CD4-positive, alpha-beta T cell (primary cell): ENCODE measurements around the gene SEMA3E. TPM values are rescaled to one million over a fixed set of nuclear protein-coding genes. Genes with fewer than 3 reads are reported as not detected.

Experiments
- ATAC-seq: fragments of 200-7000 bp; cut with Tn5 transposase; one replicate; pipeline ENCODE4 v1.10.0; 2022; ENCODE audit warnings: mild to moderate bottlenecking; ENCODE audit not compliant: poor library complexity
- CTCF ChIA-PET: fragments of 350-600 bp; sonication (Branson Sonifier 250); formaldehyde crosslinking; loops from one replicate; lab custom pipeline; 2021; ENCODE audit warnings: antibody characterized with exemption, inconsistent platforms; lab: Charles Lee
- POLR2A ChIA-PET: fragments of 350-600 bp; sonication (Branson Sonifier 250); formaldehyde crosslinking; loops from one replicate; lab custom pipeline; 2021; ENCODE audit warnings: antibody characterized with exemption, inconsistent platforms; lab: Charles Lee
- DNase-seq, 14 experiments: peaks; one replicate each; pipeline ENCODE4 v3.0.0-alpha.2; 2013 to 2020; ENCODE audit warnings: mixed read lengths in 2 of 14
- H3K27ac ChIP-seq, 2 donors: one replicate each; pipeline versions ENCODE4 v1.5.1 to v1.7.0; 2013; ENCODE audit warnings: low read length in 2 of 2, low read depth in 1 of 2, mild to moderate bottlenecking in 1 of 2
- H3K27me3 ChIP-seq, 2 experiments: 1 replicate in 1 of 2; 2 replicates in 1 of 2; pipeline versions ENCODE4 v1.6.1 to v1.7.0; 2013; ENCODE audit warnings: low read length in 2 of 2, control low read depth in 1 of 2, mild to moderate bottlenecking in 1 of 2, moderate library complexity in 1 of 2; ENCODE audit not compliant: insufficient read depth in 2 of 2, control insufficient read depth in 1 of 2
- H3K36me3 ChIP-seq: one replicate; pipeline ENCODE4 v1.6.1; 2013; ENCODE audit warnings: low read length, control low read depth; ENCODE audit not compliant: insufficient read depth
- H3K4me1 ChIP-seq: one replicate; pipeline ENCODE4 v1.6.1; 2013; ENCODE audit warnings: low read length, control low read depth; ENCODE audit not compliant: insufficient read depth
- H3K4me3 ChIP-seq: one replicate; pipeline ENCODE4 v1.5.1; 2013; ENCODE audit warnings: mild to moderate bottlenecking, low read length, moderate library complexity
- H3K9me3 ChIP-seq, 2 experiments: 1 replicate in 1 of 2; 2 replicates in 1 of 2; pipeline versions ENCODE4 v1.6.1 to v1.7.0; 2013; ENCODE audit warnings: low read length in 2 of 2, mild to moderate bottlenecking in 2 of 2, control low read depth in 1 of 2, moderate library complexity in 1 of 2; ENCODE audit not compliant: control insufficient read depth in 1 of 2, insufficient read depth in 1 of 2
- H3K27ac Mint-ChIP-seq: one replicate; pipeline ENCODE4 v1.8.0; 2020; ENCODE audit warnings: mixed read lengths
- H3K27me3 Mint-ChIP-seq: one replicate; pipeline ENCODE4 v1.8.0; 2021; ENCODE audit warnings: mixed read lengths
- H3K36me3 Mint-ChIP-seq: one replicate; pipeline ENCODE4 v1.8.0; 2021; ENCODE audit warnings: low read depth, mixed read lengths
- H3K4me1 Mint-ChIP-seq: one replicate; pipeline ENCODE4 v1.8.0; 2021; ENCODE audit warnings: low read depth, mixed read lengths
- H3K4me3 Mint-ChIP-seq: one replicate; pipeline ENCODE4 v1.8.0; 2020; ENCODE audit warnings: mild to moderate bottlenecking, mixed read lengths
- H3K9me3 Mint-ChIP-seq: one replicate; pipeline ENCODE4 v1.8.0; 2020; ENCODE audit warnings: mixed read lengths
- intact Hi-C, 2 experiments: fragments of 100-400 bp; cut with DNase I in 1 of 2; cut with micrococcal nuclease in 1 of 2; formaldehyde crosslinking; loops; one replicate each; pipeline versions ENCODE4 v1.15.1 to v1.9.0; 2023 to 2025; cut with DNase I, micrococcal nuclease
- total RNA-seq, 174 experiments: library from RNA in 2 of 174; stranded (reverse) in 2 of 174; gene quantifications; one replicate each; pipeline ENCODE4 v1.2.3 and lab custom pipeline; 2021 to 2026
- TF ChIP-seq, protein P1 (sequence below): fragments of 200-600 bp; IDR thresholded peaks from one replicate; pipeline ENCODE4 v1.8.0; 2022; ENCODE audit warnings: antibody characterized with exemption, mild to moderate bottlenecking

SEMA3E gene
- total RNA-seq, 2 experiments from 2014 or later = not detected

DNA sequence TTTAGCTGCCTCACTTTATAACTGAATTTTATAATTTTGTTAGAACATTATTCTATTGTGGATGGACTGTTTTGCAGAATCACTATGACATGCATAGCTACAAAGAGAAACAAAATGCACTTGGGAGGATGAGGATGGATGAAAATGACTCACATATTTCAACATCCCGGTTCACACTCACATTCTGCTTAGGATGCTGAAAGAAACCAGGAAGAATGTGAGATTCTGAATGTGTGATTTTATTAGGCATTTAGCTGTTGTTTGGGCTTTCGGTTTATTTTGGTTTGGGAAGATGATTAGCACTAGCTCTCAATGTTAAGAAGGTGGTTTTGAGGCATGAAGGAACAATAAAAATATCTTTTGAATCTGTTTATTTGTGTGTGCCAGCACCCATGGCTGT is 235.5 kb downstream of the SEMA3E start:
- no peak overlapping the region for H3K27ac ChIP-seq
- ATAC-seq = no peak
- no peaks in the 10 kb centered on the region for H3K4me1 ChIP-seq
- Mint-ChIP-seq H3K4me3 (no peak overlapping the region), H3K36me3 (no peaks in the 10 kb centered on the region), H3K27me3 (no peaks in the 10 kb centered on the region), H3K4me1 (no peaks in the 10 kb centered on the region), H3K27ac (no peak overlapping the region), H3K9me3 (no peaks in the 10 kb centered on the region)
- no peaks in the 10 kb centered on the region for H3K9me3 ChIP-seq
- TF ChIP-seq, protein P1, sequence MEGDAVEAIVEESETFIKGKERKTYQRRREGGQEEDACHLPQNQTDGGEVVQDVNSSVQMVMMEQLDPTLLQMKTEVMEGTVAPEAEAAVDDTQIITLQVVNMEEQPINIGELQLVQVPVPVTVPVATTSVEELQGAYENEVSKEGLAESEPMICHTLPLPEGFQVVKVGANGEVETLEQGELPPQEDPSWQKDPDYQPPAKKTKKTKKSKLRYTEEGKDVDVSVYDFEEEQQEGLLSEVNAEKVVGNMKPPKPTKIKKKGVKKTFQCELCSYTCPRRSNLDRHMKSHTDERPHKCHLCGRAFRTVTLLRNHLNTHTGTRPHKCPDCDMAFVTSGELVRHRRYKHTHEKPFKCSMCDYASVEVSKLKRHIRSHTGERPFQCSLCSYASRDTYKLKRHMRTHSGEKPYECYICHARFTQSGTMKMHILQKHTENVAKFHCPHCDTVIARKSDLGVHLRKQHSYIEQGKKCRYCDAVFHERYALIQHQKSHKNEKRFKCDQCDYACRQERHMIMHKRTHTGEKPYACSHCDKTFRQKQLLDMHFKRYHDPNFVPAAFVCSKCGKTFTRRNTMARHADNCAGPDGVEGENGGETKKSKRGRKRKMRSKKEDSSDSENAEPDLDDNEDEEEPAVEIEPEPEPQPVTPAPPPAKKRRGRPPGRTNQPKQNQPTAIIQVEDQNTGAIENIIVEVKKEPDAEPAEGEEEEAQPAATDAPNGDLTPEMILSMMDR = no peak
- CTCF ChIA-PET = no interaction called here
- no peaks in the 10 kb centered on the region for H3K36me3 ChIP-seq
- POLR2A ChIA-PET = no interaction called here
- H3K27me3 ChIP-seq = no peaks in the 10 kb centered on the region
- H3K4me3 ChIP-seq = no peak overlapping the region
- no peak for DNase-seq
- intact Hi-C loops = no loop called here

DNA sequence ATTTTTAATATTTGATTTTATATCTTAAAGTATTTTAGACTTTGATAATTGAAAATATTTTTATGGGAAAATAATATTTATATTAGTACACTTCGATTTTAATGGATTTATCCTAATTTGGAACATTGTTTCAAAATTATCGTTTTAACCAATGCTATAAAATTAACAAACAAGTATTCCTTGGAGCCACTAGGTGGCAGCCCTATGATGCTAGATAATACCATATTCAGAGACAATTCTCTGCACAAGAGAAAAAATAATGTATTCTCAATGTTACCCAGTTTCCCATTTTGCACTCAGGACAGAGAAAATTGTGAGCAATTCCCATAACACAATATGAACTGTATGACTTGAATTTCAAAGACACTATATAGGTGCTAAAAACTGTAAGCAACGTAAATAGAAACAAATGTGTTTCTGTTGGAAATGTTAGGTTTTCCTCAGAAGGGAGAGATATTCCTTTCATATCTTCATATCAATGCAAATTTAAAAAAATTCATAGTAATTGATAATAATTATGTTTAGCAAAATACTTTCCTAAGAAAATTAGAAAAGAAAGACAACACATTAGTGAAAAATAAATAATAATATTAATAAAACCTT is 237.8 kb downstream of the SEMA3E start:
- Mint-ChIP-seq H3K4me1 (no peaks in the 10 kb centered on the region), H3K4me3 (no peak overlapping the region), H3K36me3 (no peaks in the 10 kb centered on the region), H3K27ac (no peak overlapping the region), H3K9me3 (no peaks in the 10 kb centered on the region), H3K27me3 (no peaks in the 10 kb centered on the region)
- TF ChIP-seq, protein P1 = no peak
- intact Hi-C loops = no loop called here
- no peak for ATAC-seq
- CTCF ChIA-PET = no interaction called here
- DNase-seq = no peak
- Histone ChIP-seq H3K27me3 (no peaks in the 10 kb centered on the region), H3K9me3 (no peaks in the 10 kb centered on the region), H3K36me3 (no peaks in the 10 kb centered on the region), H3K27ac (no peak overlapping the region), H3K4me3 (no peak overlapping the region), H3K4me1 (no peaks in the 10 kb centered on the region)
- POLR2A ChIA-PET = no interaction called here

DNA sequence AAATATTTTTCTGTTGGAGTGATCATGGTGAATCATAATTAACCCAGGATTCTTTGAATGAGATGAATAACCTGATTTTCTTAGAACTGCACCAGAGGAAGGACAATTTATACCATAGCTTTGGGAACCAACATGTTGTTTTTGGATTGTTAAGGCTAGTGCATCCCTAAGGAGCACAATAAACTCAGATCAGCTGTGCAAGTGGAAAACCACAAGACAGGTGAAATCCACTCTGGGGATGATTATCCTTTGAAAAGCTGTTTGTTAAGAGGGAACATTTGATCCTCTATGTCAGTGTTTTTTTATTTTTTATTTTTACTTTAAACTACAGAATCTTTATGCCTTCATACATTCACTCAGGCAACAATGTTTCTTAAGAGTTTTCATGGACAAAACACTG is 254.2 kb downstream of the SEMA3E start:
- Histone ChIP-seq H3K27me3 (no peaks in the 10 kb centered on the region), H3K36me3 (no peaks in the 10 kb centered on the region), H3K4me1 (no peaks in the 10 kb centered on the region), H3K4me3 (no peak overlapping the region), H3K27ac (no peak overlapping the region), H3K9me3 (no peaks in the 10 kb centered on the region)
- Mint-ChIP-seq H3K9me3 (no peaks in the 10 kb centered on the region), H3K4me1 (no peaks in the 10 kb centered on the region), H3K27me3 (no peaks in the 10 kb centered on the region), H3K36me3 (no peaks in the 10 kb centered on the region), H3K27ac (no peak overlapping the region), H3K4me3 (no peak overlapping the region)
- DNase-seq (no peak), ATAC-seq (no peak)
- TF ChIP-seq, protein P1 = no peak
- intact Hi-C loops = no loop called here
- POLR2A ChIA-PET = no interaction called here
- CTCF ChIA-PET = no interaction called here
